UCSD-AML1 (cell line): ENCODE measurements around the gene WDR91.
A peak's percentile ranks its signal among the peaks of the same experiment; 100 is the strongest.

Experiments used
- DNase-seq: peaks from one replicate; lab custom pipeline; 2025; ENCODE audit not compliant: unreplicated experiment; lab: John Stamatoyannopoulos, UW

Gene WDR91

DNA sequence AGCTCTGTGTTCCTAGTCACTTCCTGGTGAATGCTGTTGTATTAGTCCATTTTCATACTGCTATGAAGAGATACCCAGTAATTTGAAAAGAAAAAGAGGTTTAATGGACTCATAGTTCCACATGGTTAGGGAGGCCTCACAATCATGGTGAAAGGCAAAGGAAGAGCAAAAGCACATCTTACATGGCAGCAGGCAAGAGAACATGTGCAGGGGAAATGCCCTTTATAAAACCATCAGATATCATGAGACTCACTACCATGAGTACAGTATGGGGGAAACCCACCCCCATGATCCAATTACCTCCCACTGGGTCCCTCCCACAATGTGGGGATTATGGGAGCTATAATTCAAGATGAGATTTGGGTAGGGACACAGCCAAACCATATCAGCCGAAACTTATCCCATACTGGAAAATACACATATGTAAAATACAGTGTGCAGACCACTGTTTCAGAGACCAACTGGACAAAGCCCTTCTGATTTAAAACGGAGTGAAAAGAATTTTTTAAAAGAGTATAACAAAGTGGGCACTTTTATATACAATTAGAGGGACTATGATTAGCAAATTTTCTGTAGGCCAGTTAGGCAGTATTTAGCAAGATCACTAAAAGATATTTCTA is 48.8 kb downstream of the WDR91 start:
- no peak for DNase-seq

DNA sequence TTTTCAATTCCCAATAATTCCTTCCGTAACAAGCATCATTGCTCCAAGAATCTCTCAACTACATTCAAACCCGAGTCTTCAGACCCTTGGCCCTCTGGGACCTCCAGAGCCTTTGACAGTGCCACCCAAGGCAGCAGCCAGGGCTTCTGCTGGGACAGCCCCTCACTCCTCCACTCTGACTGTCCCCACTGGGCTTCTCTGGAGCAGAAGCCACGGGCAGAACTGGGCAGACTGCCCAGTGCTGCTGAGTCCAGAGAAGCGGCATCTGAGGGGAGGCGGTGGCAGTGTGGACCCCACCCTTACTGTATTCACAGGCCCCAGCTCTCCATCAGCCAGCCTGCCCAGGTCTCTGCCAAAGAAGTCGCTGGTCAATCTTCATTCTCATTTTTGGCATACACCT is 49.7 kb downstream of the WDR91 start:
- no peak for DNase-seq

- peak; percentile 31 for DNase-seq
Measured at GRCh38 chr7:135160858-135161653, 50.3 kb downstream of the WDR91 start.

- DNase-seq = no peak
Measured at GRCh38 chr7:135160098-135160857, 51.0 kb downstream of the WDR91 start.

GRCh38 chr7:135159359-135160085 is 51.8 kb downstream of the WDR91 start:
- DNase-seq = no peak

- DNase-seq = no peak
Measured at GRCh38 chr7:135158874-135159273, 52.5 kb downstream of the WDR91 start.

GRCh38 chr7:135158141-135158655 is 53.1 kb downstream of the WDR91 start:
- DNase-seq = no peak

DNA sequence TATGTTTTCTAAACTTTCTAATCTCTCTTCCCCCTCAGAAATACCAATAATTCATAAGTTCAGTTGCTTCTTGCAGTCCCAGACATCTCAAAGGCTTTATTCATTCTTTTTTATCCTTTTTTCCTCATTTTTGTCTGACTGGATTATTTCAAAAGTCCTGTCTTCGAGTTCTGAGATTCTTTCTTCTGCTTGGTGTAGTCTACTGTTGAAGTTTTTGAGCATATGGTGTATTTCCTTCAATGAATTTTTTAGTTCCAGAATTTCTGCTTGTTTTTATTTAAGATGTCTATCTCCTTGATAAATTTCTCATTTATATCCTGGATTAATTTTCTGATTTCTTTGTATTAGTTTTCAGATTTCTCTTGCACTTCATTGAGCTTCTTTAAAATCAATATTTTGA is 55.0 kb downstream of the WDR91 start:
- DNase-seq = no peak

DNA sequence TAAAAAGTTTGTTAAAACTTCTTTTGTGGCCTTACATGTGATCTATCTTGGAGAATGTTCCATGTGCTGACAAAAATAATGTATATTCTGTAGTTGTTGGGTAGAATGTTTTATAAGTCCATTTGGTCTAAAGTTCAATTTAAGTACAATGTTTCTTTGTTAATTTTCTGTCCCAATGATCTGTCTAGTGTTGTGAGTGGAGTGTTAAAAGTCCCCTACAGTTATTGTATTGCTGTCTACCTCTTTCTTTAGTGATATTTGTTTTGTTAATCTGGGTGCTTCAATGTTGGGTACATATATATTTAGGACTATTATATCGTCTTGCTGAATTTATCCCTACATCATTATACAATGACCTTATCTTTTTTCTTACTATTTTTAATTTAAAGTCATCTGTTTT is 56.6 kb downstream of the WDR91 start:
- no peak for DNase-seq

DNA sequence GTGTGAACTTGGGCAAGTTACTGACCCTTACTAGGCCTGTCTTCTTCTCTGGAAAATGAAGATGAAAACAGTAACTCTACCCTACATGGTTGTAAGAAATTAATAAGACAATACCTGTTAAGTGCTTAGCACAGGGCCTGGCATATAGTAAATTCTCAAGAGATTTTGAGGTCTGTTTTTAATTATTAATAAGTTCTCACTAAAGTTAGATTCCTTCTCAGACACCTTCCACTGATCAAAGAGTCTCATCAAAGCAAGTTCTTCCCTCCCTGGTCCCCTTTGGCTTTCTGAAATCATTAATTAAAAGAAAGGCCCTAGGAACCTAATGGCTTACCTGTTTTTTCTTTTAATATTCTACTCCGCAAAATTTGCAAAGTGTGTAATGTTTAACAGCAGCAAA is 58.9 kb downstream of the WDR91 start:
- DNase-seq = no peak

- DNase-seq = no peak
Measured at GRCh38 chr7:135151533-135151932, 59.8 kb downstream of the WDR91 start.

DNA sequence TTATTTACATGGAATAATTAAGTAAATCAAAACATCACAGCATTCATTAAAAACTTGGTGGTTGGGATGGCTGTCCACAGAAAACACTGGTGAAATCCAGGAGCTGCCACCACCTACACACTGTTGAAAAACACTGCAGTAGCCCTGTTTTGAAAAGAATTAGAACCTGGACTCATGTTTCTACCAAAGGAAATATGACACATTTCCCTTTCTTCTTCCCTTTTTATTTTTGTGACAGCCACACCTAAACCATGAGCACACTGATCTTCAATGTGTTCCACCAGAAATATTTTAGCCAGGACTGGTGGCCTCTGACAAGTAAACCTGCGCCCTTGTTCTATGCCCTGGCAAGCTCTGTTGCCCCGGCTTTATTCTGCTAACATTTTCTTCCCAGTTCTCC is 60.2 kb downstream of the WDR91 start:
- DNase-seq = no peak

DNA sequence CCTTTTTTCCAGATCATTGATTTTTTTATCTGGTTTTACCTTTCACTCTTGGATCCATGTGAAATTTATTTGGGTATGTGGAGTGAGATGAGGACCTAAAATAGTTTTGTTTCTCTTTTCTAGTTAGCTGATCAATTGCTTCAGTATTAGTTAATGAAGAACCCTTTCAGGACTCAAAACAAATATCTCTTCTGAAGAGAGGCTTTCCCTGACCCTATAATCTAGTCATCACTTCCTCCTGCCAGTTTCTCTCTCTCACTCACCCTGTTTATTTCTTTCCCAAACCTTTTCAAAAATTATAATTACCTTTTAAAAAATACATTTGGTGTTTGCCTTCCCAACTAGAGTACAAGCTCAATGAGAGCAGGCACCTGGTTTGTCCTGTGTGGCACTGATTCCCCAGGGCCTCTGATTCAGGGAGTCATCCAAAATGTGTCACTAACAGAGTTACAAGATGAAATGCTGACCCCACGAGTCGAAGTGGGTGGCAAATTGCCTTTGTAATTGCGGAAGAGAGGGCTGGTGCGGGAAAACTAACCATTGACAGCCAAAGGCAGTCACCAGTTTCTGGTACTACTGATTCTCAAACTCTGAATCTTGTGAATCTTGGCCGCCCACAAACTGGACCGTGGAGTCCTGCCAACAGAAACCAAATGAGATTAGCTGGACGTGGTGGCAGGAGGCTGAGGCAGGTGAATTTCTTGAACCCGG is 61.1 kb downstream of the WDR91 start:
- no peak for DNase-seq

DNA sequence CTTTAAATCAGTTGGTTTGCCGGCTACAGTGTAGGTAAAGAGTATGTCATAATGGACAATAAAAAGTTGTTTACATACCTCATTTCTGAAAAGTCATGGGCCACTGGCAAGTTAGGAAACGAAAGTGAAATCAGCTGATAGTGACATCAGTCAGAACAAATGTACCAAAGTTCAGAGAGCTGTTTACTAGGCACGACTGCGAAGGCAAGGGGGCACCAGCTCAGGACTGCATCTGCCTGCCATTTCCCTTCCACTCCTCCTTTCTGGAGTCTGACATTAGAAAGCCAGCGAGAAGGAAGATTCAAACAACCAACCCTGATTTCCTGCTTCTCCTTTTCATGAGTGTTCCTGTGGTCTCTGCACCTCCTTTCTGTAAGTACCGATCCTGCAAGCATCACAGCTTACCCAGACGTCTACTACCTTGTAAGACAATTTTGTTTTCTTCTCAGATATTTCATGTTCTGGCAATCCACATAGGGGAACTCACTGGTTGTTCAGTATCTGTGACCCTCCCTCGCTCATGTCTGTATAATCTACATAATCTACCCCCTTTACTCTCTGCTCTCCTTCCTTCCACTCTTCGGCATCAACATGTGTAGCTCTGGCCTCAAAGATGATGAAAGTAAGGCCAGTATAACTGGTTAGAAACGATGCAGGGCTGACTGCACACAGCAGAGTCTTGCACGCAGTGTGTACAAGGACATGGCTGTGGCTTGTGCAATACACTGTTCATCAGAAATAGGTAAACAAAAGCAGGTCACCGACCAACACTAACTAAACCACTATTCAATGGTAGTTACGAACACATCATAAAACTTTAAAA is 63.2 kb downstream of the WDR91 start, which contains the start of gene TMEM140:
TSS of gene TMEM140 (plus strand) at position 174 of the 823 bp plus-strand sequence. CDS start 16,370 bp downstream, outside the sequence.
- DNase-seq = peak; percentile 14

DNA sequence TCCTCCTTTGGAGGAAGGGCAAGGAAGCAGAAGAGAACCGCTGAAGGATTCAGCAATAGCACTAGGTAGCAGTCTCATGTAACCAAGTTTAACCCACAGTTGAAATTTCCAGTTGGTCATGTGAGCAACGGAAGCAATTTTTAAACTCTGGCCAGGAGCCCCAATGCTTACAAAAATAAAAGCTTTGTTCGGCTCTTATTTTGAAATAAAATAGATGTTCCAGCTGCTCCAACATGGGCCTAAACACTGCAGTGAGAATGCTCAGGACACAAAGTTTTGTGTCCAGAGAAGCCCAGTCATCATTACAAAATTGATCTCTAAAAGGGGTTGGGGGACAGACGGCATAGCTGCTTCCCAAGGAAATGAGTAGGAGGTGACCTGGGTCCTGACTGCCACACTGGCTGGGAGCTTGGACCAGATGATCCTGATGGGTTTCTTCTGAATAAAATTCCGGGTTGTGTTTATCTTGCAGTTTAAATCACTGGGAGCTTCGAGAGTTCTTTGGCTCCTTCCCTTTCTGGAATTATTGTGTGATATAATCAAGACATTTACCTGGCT is 63.9 kb downstream of the WDR91 start:
- DNase-seq = no peak

DNA sequence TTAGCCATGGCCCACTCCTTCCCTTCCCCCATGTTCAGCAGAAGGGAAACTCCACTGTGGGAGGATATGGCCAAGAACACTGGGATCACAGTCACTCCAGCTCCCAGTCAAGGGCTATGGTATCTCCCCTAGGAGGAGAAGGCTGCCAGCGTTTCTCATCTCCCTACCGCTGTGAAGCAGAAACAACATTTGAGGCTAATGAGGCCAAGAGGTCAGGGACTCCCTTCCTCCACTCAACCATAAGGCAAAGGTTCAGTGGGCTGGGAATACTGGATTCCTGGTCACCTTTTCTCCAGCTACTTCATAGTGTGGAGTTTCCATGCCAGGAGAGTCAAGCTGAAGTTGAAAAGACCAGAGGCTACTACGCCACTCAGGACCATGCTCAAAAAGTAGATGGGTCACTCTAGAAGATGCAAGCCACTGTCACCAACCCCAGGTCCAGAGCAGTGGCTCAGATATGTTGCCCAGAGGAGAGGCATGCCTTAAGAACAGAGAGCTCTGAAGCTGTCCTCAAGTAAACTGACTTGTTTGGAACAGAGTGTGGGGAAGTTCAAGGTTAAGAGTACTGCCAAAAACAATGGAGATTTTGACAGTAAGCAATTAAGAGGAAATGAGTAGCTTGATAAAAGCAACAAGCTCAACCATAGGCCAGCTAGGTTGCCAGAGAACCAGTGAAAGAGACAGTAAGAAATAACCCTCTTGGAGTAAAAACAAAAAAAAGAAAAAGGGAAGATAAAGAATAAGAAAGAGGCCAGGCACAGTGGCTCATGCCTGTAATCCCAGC is 67.2 kb downstream of the WDR91 start:
- no peak for DNase-seq
